ENCODE data around the gene TMEM72.

The TMEM72 gene

DNA sequence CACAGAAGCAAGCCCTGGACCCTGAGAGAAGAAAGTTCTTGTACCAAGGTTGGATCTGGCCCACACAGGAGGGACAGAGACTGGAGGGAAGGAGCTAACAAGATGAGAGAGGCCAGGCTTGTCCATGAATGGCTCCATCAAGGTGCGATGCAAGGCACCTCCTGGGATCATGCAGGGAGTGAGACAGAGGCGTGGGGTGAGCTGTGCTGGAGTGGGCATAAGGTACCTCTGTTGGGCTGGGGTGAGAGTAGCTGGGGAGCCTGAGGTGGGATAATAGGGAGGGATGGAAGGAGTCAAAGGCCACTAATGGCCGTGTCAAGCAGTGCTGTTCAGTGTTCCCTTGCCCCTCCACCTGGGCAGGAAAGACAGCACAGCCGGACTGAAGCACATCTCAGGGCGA is 9.9 kb downstream of the TMEM72 start:
- no peak for DNase-seq

DNA sequence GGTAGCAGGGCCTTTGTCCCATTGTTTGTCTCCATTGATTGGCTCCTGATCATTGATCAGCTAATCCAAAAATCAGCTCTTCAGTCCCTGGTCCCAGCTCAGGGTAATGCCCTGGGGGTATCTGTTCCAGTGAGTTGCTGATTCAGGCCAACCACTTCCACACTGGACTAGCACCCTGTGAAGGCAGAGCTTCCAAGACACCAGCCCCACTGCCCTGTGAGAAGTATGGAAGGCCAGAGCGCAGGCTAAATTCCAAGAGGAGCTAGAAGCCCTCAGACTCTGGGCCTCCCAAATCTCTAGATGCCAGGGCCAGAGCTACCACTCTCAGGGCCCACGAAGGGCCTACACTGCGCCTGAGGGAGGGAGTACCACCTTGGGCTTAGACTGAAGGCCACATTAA is 10.4 kb downstream of the TMEM72 start:
- DNase-seq = no peak

DNA sequence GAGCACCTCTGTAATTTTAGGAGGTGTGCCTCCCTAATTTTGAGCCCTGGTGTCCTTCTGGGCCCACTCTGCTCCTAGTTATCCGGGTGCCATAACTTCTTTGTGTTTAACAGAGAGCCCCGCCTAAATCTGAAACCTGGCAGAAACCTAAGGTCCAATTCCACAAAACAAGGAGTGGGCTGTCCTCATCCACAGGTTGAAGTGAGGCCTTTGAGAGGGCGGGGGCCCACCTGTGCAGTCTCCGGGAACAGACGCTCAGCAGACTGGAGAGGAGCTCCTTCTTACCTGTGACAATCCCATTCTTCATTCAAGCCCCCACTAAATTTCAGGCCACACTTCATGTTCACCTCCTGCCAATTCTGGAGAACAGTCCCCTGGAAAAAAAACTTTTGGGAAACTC is 10.9 kb downstream of the TMEM72 start:
- DNase-seq = no peak

DNA sequence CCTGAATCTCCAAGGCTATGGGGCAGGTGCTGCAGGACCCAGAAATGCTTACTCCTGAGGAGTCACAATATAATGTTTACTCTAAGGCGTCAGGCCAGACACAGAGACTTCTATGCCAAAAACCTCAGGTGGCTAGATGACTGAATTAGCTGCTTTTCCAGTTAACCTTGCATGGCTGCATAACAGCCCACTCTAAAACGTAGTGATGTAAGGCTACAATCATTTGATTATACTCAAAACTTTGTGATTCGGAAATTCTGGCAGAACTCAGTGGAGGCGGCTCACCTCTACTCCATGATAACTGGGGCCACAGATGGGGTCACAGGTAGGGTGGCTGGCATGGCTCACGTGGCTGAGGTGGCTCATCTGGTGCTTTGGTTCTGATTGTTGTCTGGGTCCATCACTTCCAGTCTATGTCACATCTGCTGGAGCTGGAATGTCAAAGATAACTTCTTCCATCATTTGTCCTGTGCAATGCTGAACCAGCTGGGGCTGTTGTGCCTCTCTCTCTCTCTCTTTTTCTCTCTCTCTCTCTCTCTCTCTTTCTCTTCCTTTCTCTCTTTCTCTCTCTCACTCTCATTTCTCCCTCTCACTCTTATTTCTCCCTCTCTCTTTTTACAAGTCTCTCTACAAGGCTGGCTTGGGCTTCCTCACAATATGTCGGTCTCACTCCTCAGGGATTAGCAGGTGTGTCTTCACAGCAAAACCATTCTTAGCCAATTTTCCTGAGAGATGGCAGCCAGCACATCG is 11.8 kb downstream of the TMEM72 start:
- no peak for DNase-seq

DNA sequence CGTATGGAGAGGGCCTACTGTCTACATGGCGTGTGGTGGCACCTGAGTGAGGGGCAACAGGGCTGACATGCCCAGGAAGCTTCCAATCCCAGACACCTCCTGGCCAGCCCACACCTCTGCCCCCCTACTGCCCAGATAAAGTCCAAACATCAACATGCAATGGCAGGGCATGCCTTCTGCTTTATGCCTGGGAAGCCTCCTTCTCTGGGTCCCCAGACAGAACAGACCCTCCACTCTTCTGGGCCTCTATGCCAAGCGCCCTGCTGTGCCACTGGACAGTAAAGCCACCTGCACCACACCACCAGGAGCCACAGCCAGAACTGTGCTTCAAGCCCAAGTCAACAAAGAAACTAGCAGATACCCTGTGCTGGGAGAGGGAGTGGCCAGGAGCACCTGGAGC is 12.5 kb downstream of the TMEM72 start:
- DNase-seq = no peak

DNA sequence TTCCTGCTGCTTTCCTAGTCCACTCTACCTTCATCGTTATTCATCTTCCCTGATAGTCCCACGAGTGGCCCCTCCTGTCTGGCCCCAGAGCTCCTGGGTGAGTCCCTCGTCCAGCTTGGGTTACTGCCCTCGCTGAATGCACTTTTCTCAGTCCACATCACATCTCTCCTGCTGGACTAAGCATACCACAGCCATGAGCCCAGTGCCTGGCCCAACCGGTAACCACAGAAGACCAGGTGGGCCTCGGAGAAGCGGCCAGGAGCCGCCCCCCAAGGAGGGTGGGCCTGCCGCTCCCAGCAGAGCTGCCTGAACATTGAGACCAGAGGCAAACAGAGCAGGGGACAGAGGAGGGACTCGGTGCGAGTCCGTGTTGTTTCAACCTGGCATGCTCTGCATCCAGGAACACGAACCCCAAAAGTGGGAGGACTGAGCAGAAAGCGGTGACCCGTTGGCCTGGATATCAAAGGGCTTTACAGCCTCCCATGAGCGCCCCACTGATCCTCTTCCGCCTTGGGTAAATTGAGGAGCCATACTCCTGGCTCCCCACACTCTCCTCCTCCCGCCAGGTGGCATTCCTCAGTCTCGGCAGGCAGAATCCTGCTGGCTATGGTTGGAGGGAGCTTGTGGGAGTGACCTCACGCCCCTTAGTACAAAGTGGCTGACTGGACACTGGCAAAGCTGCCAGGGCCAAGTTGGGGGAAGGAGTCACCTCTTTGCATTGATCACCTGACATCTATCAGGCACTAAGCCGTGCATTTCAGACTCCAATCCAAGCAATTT is 13.3 kb downstream of the TMEM72 start:
- DNase-seq = no peak

DNA sequence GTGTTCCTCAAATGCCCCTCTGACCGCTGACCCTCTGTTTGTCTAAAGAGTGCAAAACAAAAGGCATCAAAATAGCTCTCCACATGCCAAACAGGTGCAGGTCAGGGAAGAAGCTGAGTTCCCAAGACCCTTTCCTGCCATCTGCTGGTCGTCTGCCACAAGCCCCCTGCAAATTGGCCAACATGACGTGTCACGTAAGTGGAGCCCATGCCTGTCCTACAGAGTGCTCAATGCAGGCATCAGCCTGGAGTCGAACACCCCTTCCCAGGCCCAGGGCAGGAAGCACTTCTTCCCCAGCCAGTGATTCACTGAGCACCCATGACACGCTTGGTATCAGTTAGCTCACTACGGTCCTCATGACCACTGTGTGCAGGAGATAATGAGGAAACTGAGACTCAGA is 14.1 kb downstream of the TMEM72 start:
- DNase-seq = no peak

DNA sequence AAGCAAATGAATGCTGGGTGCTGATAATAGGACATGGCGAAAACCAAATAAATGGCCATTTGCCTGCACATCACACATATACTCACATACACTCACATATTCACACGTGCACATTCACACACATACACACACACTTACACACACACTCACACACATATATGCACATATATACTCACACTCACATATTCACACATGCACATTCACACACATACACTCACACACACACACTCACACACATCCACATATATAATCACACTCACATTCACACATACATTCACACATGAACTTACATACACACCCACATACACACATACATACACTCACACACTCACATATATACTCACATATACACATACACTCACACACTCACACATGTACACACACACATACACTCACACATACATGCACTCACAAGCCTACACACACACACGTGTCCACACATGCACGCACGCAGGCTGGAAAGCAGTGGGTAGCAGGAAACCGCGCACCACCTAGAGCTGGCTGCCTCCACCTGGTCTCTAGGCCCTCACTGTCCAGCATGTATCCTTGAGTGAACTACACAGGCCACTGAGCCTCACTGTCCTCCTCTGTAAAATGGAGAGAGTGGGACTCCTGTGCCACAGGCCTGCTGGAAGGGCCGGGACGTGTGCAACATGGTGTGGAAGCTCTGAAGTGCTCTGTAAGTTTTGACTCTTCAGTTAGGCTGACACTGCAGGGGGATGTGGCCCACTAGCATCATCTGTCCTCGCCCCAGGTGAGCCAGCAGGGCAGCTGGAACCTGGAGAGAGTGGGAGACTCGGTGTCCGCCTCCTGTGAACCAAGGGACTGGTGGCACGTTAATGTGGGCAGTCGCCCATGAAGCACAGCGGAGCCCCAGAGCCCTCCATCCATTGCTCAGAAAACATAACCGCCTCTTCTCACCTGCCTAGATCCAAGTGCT is 14.9 kb downstream of the TMEM72 start:
- no peak for DNase-seq

DNA sequence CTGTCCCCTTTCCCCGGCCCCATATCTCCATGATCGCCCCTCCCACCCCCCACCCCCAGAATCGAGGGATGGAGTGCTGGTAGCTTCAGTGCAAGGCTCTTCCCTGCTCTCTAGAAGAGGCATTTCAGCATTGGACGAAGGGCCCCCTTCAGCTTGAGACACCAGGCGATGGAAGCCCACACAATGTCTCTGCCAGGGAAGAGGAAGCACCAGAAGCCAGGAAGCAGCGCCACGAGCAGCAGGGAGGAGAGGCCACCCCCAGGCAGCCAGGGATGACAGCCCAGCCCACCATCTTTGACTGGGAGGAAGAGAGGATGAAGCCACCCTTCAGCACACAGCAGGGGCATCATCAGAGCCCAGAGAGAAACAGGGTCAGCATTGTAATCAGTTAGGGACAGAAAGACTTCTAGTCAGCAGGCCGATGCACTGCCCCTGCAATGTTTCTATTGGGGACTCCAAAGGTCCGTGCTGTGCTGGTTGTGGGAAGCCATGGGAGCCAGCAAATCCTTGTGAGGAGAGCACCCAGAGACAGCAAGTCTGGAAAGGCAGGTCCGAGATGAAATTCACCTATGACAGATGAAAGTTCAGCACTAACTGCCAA is 15.7 kb downstream of the TMEM72 start:
- DNase-seq = no peak

DNA sequence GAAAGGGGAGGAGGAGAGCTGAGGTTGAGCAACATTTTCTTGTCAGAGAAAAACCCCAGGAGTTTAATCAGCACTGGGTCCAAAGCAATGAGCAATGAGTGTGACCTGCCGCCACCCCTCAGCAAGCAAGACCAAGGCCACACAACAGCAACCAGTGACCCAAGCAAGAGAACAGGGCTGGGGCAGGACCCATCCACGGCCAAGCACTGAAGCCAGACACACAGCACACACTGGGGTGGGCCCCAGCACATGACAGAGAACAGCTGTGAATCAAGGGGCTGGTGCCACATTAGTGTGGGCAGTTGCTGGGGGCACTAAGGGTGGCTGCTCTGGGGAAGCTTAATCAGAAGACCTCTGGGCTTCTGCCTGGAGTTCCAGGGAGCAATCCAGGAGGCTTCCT is 16.2 kb downstream of the TMEM72 start:
- no peak for DNase-seq

DNA sequence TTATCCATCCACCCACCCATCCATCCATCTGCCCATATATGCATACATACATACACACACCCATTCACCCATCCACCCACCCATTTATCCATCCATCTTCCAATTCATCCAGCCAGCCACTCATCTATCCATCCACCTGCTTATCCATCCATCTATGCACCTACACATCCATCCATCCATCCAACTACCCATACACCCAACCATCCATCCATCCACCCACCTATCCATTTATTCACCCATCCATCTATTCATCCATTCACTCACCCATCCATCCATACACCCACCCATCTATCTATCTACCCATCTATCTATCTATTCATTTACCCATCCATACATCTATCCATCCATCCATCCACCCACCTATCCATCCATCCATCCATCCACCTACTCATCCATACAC is 17.3 kb downstream of the TMEM72 start:
- DNase-seq = no peak

DNA sequence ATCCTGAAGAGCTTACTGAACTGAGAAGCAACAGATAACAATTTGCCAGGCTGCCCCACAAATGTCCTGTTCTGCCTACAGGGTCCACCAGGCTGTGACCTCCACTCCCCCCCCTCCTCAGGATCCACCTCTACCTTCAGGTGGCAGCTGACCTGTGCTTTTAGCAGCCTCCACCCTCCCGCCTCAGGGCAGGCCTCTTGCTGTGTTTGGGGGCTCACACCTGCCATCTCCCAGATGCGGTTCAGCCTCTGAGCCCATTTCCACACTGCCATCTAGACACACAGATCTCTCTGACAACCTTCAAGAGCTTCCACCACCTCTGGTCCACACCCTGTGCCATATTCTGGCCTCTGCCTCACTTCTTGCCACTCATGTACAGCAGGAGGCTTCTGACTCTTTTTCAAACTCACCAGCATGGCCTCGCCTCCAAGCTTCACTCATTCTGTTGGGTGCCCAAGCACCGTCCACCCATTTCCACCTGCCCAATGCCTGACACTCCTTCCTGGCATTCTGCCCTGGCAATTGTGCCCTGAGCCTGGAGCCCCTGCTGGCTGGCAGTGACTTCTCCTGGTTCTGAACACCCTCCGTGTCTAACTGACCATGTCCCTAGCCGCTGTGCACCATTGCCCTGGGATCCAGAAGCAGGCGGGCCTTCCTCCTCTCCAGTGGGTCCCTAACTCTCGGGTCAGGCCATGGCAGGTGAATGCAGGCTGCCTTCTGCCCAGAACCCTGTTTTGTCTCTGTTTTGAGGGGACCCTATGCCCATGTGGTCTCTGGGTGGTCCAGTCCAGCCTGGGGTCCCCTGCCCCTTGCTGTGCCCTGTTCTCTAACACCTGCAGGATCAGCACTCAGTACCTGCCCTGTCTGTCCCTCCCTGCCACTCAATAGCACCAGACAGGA is 18.5 kb downstream of the TMEM72 start:
- DNase-seq = no peak

DNA sequence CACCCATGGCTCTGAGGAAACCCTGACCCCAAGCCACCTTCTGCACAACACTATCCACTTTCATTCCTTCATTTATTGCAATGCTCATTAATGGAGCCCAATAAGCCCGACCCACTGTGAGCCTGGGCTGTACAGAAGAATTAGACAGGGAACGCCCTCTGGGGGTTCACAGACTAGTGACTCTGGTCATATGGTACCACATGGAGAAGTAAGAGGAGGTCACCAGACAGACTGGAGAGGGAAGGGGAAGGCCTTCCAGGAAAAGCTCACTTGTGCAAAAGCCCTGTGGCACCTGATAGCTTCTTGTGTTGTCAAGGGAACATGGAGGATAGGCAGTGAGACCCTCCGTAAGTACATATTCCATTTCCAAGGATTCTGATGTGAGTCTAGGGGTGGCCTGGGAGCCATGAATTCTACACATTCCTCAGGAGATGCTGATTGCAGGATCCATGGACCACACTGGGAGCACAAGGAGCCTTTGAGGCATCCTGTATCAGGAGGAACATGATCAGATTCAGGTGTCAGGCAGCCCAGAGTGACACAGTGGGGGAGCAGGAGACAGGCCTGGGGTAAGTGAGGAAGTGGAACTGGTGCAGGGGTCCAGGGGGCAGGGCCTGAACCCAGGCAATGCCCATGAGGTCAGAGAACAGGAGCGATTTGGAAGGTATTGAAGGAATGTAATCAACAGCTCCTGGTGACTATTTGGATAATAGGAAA is 19.9 kb downstream of the TMEM72 start:
- DNase-seq = no peak

DNA sequence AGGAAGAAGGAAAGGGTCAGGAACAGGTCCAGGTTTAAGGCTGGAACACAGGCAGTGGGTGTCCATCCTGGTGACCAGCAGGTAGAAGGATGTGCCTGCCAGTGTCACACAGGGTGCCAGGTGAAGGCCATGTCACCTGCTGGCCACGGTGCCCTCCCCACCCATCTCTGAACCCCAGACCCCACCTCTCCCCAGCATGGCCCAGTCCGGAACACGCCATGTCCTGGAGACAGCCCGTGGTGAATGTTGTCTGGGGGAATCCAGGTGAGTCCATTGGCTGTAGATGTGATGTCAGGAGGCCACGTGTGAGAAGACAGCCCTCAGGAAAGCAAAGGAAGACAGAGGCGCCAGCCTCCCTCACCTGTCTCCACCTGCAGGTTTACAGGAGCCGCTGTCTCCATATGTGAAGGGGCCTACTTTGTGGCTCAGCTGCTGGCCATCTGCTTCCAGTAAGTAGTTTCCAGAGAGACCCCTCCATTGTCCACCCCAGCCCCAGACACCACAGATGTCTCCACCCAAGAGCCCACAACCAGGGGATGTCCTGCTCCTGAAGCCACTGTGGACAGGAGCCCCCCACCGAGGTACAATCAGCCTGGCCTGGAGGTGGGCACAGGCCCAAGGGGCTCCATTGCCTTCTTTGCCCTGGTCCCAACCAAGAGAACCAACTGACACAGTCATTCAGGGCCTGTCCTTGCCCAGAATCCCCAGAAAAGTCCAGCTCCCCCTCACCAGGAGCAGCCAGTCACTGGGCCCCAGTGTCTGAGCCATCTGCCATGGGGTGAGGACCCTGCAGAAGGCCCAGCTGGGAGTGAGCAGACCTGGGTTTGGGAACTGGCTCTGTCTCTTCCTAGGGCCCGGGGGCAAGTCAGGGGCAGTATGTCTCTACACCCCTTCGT is 20.7 kb downstream of the TMEM72 start:
- DNase-seq = no peak

DNA sequence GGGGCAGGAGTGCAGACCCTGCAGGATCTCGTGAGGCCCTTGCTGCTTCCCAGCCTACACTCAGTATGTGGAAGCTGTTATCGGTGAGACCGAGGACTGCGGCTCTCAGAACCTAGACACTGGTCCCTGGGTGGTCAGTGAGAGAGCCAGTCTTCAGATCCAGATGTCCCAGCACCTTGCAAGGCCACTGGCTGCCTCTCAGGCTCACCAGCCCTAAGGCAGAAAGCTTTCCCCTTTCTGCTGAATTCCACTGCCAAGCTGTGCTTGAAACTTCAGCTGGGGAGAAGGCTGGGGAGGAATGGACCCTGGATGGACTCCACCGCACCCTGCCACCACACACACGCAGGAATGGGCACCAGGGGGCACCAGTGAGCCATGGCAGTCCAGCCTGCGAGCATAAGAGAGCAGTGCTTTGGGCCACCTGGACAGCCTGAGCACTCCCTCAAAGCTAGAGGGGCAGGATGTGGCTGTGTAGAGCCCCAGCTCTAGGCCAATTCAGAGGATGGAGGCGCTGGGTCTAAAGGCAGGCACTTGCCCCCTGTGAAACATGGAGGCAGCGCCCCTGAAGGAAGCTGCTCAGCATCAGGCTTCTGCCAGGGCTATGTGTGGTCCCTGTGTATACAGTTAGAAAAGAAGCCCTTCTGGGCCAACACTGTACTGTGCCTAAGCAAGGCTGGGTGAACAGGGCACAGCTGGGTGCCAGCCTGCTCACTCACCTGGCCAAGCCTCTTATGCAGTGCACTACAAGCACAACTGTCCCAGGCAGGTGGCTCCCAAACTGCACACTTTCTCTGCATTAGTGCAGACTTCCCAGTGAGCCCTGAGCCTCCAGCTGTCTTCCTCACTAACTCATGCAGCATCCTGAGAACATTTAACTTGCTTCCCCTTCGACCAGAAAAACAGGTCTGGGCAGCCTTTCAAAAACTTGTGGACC is 21.6 kb downstream of the TMEM72 start:
- peak; percentile 87 for DNase-seq

DNA sequence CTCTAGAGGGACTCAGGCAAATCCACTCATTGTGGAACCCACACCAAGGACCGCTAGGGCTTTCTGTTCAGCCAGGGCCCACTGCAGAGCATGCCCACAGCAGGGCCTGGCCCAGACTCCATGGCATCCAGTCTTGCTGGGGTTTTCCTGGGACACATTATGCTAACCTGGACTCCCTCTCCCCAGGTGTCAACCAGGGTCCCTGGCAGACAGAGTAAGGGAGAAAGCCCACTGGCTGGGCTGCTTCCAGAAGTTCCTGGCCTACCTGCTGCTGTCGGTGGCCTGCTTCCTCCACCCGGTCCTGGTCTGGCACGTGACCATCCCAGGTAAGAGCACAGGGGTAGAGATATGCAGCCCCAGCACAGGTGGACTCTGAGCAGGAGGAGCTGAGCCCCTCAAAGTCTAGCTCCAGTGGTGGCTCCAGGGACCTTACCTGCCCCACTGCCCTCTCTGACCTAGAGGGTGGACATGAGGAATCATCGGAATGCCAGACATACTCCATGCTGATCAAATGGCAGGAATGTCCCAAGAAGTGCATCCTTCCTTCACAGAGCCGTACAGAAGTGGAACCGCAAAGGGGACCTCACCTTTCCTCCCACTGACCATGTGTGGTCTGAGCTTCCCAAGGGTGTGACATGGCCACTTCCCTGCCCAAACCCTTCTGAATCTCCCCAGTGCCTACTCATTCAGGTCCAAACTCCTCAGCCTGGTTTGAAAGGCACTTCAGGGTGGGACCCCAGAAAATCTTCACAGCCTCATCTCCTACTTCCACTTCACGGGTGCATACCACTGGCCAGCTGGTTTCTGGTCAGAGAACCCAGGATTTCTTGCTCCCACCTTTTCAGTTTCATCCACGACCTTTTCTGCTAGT is 22.5 kb downstream of the TMEM72 start:
- DNase-seq = no peak

DNA sequence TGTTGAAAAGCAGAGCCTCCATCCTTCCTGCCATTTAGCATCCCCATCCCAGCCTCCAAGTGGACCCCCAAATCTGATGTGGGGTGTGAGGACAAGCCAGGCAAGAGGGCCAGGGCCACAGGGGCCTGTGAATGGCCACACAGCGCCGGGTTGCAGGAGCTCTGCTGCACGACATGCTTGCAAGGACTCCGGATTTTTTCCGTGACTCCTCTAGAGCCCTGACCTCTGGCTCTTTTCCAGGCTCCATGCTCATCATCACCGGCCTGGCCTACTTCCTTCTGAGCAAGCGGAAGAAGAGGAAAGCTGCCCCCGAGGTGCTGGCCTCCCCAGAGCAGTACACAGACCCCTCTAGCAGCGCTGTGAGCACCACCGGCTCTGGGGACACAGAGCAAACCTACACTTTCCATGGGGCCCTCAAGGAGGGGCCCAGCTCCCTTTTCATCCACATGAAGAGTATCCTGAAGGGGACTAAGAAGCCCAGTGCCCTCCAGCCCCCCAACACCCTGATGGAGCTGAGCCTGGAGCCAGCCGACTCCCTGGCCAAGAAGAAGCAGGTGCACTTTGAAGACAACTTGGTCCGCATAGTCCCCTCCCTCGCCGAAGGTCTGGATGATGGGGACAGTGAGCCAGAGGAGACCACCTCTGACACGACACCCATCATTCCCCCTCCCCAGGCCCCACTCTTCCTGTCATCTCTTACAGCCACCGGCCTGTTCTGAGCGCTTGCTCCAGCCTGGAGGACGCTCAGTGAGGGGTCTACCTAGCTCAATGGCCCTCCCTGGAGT is 23.5 kb downstream of the TMEM72 start:
- DNase-seq = no peak
